ENCODE measurements around the gene APBA2.

Gene APBA2

DNA sequence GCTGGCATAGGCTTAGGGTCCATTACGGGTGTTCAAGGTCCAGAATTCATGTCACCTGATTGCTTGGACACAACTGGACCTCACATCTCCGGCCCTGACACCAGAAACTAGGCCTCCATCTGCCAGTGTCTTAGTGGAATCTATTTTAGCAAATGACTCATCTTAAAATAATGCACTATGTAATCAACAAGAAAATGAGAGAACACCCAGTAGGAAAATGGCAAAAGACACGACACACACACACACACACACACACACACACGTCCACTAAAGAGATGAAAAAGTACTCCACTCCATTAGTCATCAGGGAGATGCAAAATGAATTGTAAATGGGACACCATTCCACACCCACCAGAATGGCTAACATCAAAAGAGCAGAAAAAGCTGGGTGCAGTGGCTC, 11.2 kb downstream of the APBA2 start:
- Histone ChIP-seq H3K9me3 (ENCODE audit: low read length) (no peaks in the 10 kb centered on the region), H2AFZ (ENCODE audit: low read length) (no peak overlapping the region), H3K9ac (ENCODE audit: low read length) (no peak overlapping the region), H3K9me2 (ENCODE audit: low read depth, low read length) (no peaks in the 10 kb centered on the region), H3K36me3 (ENCODE audit: insufficient read depth, low read length) (no peaks in the 10 kb centered on the region), H4K20me1 (ENCODE audit: insufficient read depth, low read length) (no peaks in the 10 kb centered on the region), H3K4me3 (ENCODE audit: low read depth, low read length, poor library complexity, severe bottlenecking) (no peak overlapping the region), H3K4me1 (ENCODE audit: insufficient read depth, low read length, severe bottlenecking) (no peaks in the 10 kb centered on the region), H3K4me2 (ENCODE audit: low read length) (no peak overlapping the region), H3K79me2 (ENCODE audit: insufficient read depth, low read length) (no peaks in the 10 kb centered on the region), H3F3A (ENCODE audit: insufficient read depth, low read length) (no peaks in the 10 kb centered on the region), H3K27ac (ENCODE audit: low read depth, low read length, poor library complexity, severe bottlenecking) (no peak overlapping the region), H3K27me3 (ENCODE audit: insufficient read depth, low read length) (no peaks in the 10 kb centered on the region)
- TF ChIP-seq EZH2 (IDR thresholded peaks at IDR 0.05; ENCODE audit: borderline replicate concordance, low read length), result no peak

DNA sequence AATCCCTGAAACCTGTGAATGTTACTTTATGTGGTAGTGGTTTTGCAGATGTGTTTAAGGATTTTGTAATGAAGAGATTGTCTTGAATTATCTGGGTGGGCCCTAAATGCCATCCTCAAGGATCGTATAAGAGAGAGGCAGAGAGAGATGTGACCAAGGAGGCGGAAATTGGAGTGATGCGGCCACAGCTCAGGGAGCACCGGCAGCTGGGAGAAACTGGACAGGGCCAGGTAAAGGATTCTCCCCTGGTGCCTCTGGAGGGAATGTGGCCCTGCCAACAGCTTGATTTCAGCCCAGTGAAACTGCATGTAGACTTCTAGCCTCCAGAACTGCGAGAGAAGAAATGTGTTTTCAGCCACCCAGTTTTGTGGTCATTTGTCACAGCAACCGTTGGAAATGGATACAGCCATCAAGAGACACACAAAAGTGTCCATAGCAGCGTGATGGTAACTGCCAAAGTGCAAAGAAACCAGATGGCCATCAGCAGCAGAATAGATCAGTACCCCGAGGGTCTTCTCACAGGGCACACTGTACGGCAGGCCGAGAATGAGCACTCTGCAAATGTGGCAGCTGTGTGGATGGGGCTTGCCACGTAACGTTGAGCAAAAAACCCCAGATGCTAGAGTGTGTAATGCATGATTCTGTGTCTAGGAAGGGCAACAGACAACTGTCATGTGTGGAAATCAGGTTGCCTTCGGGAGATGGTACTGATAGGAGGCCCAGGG, 12.2 kb downstream of the APBA2 start:
- no peak overlapping the region for H3K4me2 ChIP-seq (ENCODE audit: low read length)
- no peaks in the 10 kb centered on the region for H3F3A ChIP-seq (ENCODE audit: insufficient read depth, low read length)
- no peaks in the 10 kb centered on the region for H3K9me2 ChIP-seq (ENCODE audit: low read depth, low read length)
- no peak overlapping the region for H3K27ac ChIP-seq (ENCODE audit: low read depth, low read length, poor library complexity, severe bottlenecking)
- no peaks in the 10 kb centered on the region for H3K79me2 ChIP-seq (ENCODE audit: insufficient read depth, low read length)
- no peaks in the 10 kb centered on the region for H3K36me3 ChIP-seq (ENCODE audit: insufficient read depth, low read length)
- no peak overlapping the region for H2AFZ ChIP-seq (ENCODE audit: low read length)
- no peak overlapping the region for H3K4me3 ChIP-seq (ENCODE audit: low read depth, low read length, poor library complexity, severe bottlenecking)
- TF ChIP-seq EZH2 (IDR thresholded peaks at IDR 0.05; ENCODE audit: borderline replicate concordance, low read length), result no peak
- TF ChIP-seq, protein P1, sequence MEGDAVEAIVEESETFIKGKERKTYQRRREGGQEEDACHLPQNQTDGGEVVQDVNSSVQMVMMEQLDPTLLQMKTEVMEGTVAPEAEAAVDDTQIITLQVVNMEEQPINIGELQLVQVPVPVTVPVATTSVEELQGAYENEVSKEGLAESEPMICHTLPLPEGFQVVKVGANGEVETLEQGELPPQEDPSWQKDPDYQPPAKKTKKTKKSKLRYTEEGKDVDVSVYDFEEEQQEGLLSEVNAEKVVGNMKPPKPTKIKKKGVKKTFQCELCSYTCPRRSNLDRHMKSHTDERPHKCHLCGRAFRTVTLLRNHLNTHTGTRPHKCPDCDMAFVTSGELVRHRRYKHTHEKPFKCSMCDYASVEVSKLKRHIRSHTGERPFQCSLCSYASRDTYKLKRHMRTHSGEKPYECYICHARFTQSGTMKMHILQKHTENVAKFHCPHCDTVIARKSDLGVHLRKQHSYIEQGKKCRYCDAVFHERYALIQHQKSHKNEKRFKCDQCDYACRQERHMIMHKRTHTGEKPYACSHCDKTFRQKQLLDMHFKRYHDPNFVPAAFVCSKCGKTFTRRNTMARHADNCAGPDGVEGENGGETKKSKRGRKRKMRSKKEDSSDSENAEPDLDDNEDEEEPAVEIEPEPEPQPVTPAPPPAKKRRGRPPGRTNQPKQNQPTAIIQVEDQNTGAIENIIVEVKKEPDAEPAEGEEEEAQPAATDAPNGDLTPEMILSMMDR (IDR thresholded peaks at IDR 0.05; ENCODE audit: low read length), result no peak
- H4K20me1 ChIP-seq (ENCODE audit: insufficient read depth, low read length), result no peaks in the 10 kb centered on the region
- no peaks in the 10 kb centered on the region for H3K4me1 ChIP-seq (ENCODE audit: insufficient read depth, low read length, severe bottlenecking)
- H3K9ac ChIP-seq (ENCODE audit: low read length), result no peak overlapping the region
- no peaks in the 10 kb centered on the region for H3K9me3 ChIP-seq (ENCODE audit: low read length)
- no peaks in the 10 kb centered on the region for H3K27me3 ChIP-seq (ENCODE audit: insufficient read depth, low read length)

DNA sequence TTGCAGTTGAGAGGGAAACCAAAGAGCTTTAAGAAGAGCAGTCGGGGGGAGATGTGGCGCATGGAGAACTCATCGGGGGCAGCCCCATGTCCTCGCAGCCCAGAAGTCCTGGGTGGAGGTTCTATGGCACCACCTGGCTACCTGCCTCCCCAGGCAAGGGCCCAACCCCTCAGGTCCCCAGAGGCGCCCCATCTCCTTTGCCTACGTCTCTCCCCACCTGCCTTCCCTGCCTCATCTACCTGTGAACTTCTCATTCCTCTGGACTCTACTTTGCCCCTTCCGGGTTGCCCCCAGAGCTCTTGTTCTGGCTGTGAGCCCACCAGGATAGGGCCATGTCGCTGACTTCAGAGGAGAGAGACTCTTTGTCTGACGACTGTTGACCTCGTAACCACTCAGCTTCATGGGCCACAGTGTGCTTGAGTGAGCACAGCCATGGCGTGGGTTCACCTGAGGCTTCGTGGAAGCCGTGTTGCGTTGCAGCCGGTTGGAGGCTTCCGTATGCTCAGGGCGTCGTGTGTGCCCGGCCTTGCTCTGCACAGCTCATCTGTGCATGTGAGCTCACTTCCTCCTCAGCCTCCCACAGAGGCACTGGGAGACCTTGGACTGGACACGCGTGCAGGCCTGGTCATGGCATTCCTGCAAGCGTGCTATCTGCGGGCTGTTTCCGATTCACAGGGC, 13.4 kb downstream of the APBA2 start:
- H3K9me2 ChIP-seq (ENCODE audit: low read depth, low read length), result no peaks in the 10 kb centered on the region
- TF ChIP-seq, protein P1 (IDR thresholded peaks at IDR 0.05; ENCODE audit: low read length), result no peak
- no peak for TF ChIP-seq EZH2 (IDR thresholded peaks at IDR 0.05; ENCODE audit: borderline replicate concordance, low read length)
- H3K4me2 ChIP-seq (ENCODE audit: low read length), result no peak overlapping the region
- no peak overlapping the region for H3K27ac ChIP-seq (ENCODE audit: low read depth, low read length, poor library complexity, severe bottlenecking)
- H3K4me1 ChIP-seq (ENCODE audit: insufficient read depth, low read length, severe bottlenecking), result no peaks in the 10 kb centered on the region
- no peaks in the 10 kb centered on the region for H3F3A ChIP-seq (ENCODE audit: insufficient read depth, low read length)
- H3K9me3 ChIP-seq (ENCODE audit: low read length), result no peaks in the 10 kb centered on the region
- H3K9ac ChIP-seq (ENCODE audit: low read length), result no peak overlapping the region
- H2AFZ ChIP-seq (ENCODE audit: low read length), result no peak overlapping the region
- H3K36me3 ChIP-seq (ENCODE audit: insufficient read depth, low read length), result no peaks in the 10 kb centered on the region
- H3K4me3 ChIP-seq (ENCODE audit: low read depth, low read length, poor library complexity, severe bottlenecking), result no peak overlapping the region
- H3K27me3 ChIP-seq (ENCODE audit: insufficient read depth, low read length), result no peaks in the 10 kb centered on the region
- H3K79me2 ChIP-seq (ENCODE audit: insufficient read depth, low read length), result no peaks in the 10 kb centered on the region
- no peaks in the 10 kb centered on the region for H4K20me1 ChIP-seq (ENCODE audit: insufficient read depth, low read length)

Data from OCI-LY1 (cell line).